Epithelial cell of proximal tubule (primary cell): ENCODE data around the gene KCNK10. TPM values are rescaled to one million over a fixed set of nuclear protein-coding genes. Genes with fewer than 3 reads are reported as not detected.

Experiments used
- DNase-seq: peaks from one replicate; pipeline ENCODE4 v3.0.0-alpha.2; 2011; ENCODE audit warnings: low read depth
- H3K4me3 ChIP-seq: 2 replicates; pipeline ENCODE4 v1.5.1; 2011; ENCODE audit warnings: low read depth, mild to moderate bottlenecking, low read length
- total RNA-seq: library from RNA; depleted of rRNA; stranded (reverse); fragments of >200 nt; gene quantifications from 2 replicates; pipeline ENCODE4 v1.2.3, GENCODE V29; 2015
- TF ChIP-seq, protein P1 (sequence below): conservative IDR thresholded peaks from 2 replicates; pipeline ENCODE4 v1.5.1; 2012; ENCODE audit warnings: low read depth, mild to moderate bottlenecking, low read length

The KCNK10 gene
- total RNA-seq, 1 donor from 2014 or later = 4.2 TPM

DNA sequence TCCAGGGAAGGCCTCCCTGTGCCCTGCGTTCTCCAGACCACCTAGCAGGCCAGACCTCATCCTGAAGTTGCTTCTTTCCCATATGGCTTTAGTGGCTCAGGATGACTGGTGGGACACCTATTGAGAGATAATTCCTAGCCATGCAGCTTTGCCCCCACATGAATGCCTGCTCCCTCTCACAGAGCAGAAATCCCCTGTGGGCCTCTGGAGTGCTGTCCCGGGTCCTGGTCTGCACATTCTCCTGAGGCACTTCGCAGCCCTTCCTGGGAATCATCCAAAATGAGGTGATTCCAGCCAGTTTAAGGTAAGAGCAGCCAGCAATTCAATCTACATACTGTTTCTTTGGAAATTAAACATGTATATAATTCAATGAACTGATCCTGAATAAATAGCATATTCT, 182.2 kb downstream of the KCNK10 start:
- no peak overlapping the region for H3K4me3 ChIP-seq
- DNase-seq = no peak
- TF ChIP-seq, protein P1, sequence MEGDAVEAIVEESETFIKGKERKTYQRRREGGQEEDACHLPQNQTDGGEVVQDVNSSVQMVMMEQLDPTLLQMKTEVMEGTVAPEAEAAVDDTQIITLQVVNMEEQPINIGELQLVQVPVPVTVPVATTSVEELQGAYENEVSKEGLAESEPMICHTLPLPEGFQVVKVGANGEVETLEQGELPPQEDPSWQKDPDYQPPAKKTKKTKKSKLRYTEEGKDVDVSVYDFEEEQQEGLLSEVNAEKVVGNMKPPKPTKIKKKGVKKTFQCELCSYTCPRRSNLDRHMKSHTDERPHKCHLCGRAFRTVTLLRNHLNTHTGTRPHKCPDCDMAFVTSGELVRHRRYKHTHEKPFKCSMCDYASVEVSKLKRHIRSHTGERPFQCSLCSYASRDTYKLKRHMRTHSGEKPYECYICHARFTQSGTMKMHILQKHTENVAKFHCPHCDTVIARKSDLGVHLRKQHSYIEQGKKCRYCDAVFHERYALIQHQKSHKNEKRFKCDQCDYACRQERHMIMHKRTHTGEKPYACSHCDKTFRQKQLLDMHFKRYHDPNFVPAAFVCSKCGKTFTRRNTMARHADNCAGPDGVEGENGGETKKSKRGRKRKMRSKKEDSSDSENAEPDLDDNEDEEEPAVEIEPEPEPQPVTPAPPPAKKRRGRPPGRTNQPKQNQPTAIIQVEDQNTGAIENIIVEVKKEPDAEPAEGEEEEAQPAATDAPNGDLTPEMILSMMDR = no peak

DNA sequence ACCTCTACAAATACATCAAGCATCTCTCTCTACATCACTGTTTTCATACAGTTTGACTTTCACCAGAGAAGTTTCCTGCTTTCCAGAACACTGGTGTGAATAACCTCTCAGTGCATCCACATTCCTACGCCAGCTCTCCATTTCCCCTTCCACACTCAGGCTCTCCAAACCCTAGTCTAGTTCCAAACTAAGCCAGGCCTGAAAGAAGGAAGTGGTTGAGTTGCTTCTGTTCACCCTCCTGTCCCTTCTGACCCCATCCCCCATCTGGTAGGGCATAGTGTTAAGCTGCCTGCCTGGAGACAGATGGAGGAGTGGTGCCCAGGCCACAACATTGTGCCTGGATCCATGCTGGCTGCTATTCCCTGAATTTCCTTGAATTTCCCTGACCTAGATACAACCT, 185.7 kb downstream of the KCNK10 start:
- DNase-seq = no peak
- TF ChIP-seq, protein P1 = no peak
- no peak overlapping the region for H3K4me3 ChIP-seq

Other genes with a start within 250 kb of the KCNK10 start
- 4.5 and 6.3 TPM in 2 replicates for gene SPATA7, start 62.4 kb upstream of the KCNK10 start, total RNA-seq
- gene PTPN21, start 231.7 kb upstream of the KCNK10 start, total RNA-seq = 5.9 and 8.2 TPM in 2 replicates
- gene ZC3H14, start 239.8 kb upstream of the KCNK10 start, total RNA-seq = 55.1 and 65.3 TPM in 2 replicates